Urinary bladder (tissue), 4 donors: ENCODE data around the gene TTLL12. TPM values are rescaled to one million over a fixed set of nuclear protein-coding genes. Genes with fewer than 3 reads are reported as not detected.

Experiments used
- DNase-seq: peaks from one replicate; pipeline ENCODE4 v3.0.0-alpha.2; 2015; ENCODE audit errors: extremely low spot score
- H3K27ac ChIP-seq: one replicate; pipeline ENCODE4 v1.5.1; 2013; ENCODE audit warnings: low read depth, mild to moderate bottlenecking, moderate library complexity
- H3K36me3 ChIP-seq: one replicate; pipeline ENCODE4 v1.6.1; 2013; ENCODE audit warnings: mild to moderate bottlenecking, moderate library complexity; ENCODE audit not compliant: insufficient read depth
- H3K4me1 ChIP-seq: one replicate; pipeline ENCODE4 v1.6.1; 2013; ENCODE audit warnings: mild to moderate bottlenecking, moderate library complexity; ENCODE audit not compliant: insufficient read depth
- H3K4me3 ChIP-seq: one replicate; pipeline ENCODE4 v1.5.1; 2013; ENCODE audit warnings: low read depth, low read length
- WGBS: extraction: QIAGEN DNeasy Blood & Tissue Kit; methylation state at CpG from one replicate; pipeline ENCODE4 v1.1.7; 2013; 5-methylcytosine and 5-hydroxymethylcytosine counted together
- polyA plus RNA-seq: library from polyadenylated mRNA; stranded (reverse); fragments of 200-250 nt; gene quantifications from one replicate; pipeline ENCODE4 v1.2.3, GENCODE V29; 2013
- total RNA-seq: library from RNA; depleted of rRNA; stranded (reverse); fragments of >200 nt; gene quantifications from one replicate; pipeline ENCODE4 v1.2.3, GENCODE V29; 2014
- donor health status: healthy with polysubstance abuse.
- donor health status: healthy.

Gene TTLL12
- total RNA-seq (8.1 TPM), polyA plus RNA-seq (26.6 TPM)

DNA sequence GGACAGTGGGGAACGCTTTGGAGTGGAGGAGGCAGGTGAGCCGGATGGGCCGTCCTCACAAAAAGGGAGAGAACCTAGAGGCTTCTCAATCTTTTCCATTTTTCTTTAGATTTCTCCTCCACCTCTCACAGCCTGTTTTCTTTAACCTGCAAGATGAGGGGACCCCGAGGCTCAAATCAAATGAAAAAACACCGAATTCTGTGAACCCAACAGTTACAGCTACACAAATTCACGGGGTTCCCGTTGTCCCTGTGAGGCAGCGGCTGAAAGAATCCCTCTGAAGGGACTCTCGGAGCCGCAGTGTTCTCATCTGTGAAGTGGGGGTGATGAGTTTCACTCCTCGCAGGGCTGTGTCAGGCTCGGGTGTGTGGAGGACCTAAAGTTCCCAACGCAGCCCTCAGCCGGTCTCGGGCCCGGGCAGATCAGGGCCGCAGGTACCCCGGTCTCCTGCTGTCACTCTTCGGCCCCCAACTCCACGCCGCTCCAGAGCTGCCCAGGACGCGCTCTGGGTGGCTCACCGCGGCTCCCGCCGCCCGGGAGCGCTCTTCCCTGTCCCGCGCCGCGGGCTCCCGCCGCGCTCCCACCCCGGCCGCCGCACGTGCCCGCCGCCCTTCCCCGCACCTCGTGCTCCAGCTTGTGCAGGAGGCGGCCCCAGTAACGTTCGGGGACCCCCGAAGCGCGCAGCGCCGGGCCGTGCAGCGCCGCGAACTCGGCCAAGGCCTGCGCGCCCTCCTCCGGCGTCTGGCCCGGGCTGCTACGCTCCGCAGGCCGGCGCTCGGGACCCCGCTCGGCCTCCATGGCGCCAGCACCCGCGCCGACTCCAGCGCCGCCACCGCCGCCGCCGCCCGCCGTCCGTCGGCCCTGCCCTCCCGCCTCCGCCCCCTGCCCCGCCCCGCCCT is at the start of gene TTLL12:
Gene TTLL12 (minus strand): TSS at position 863 of the 899 bp plus-strand sequence. CDS start 65 bp downstream, at position 798.
- H3K36me3 ChIP-seq: no peaks in the 10 kb centered on the region
- 1% methylated on average over 82 of the region's 87 CpGs for WGBS
- no peak for DNase-seq
- H3K27ac ChIP-seq: peak within 1 kb of the TSS; percentile 91
- H3K4me1 ChIP-seq: no peaks in the 10 kb centered on the region
- H3K4me3 ChIP-seq: peak within 1 kb of the TSS; percentile 78

DNA sequence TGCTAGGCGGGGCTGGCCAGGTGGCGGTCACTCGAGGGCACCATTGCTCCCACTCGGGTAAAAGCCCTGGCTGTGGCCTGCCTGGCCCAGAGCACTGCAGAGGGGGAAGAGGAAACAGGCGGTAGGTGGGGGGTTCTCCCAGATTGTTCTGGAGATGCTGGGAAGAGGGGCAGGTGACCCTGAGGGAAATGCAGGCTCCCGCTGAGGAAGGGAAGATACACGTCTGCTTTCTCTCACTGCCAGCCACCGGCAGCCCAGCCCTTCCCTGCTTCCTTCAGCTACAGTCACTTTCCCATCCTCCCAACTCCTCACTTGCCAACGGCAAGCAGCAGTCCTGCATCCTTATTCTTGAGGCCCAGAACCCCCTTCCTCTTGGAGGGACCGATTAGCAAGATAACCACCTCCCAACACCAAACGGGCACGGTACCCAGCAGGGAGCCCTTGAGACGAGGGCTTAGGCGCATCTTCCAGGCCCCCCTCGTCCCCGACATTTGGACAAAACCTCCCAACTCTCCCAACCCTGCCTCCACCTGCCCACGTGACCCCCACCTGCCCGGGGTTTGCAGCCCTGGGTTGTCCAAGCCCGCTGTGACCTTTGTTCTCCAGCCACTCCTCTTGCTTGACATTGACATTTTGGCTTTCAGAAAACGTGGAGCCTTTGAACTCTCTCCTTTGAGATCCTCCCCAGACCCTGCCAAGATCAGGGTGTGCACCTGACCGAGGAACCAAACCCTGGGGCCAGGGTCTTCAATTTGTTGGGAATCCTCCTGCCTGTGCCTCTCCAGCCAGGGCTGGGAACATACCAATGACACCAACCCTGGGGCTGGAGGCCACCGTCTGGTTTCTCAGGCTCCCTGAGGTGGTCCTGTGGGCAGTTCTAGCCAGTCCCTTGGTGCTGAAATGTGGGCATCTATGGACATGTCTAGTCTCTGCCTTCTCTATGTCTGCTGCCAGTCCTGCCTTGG is 48.8 kb upstream of the TTLL12 start:
- Histone ChIP-seq H3K27ac (no peak overlapping the region), H3K36me3 (no peaks in the 10 kb centered on the region), H3K4me3 (no peak overlapping the region), H3K4me1 (no peaks in the 10 kb centered on the region)
- WGBS: 74% methylated on average over 22 of the region's 22 CpGs
- DNase-seq: no peak

- WGBS: 60% methylated on average over 9 of the region's 9 CpGs
- no peaks in the 10 kb centered on the region for H3K36me3 ChIP-seq
- no peak overlapping the region for H3K4me3 ChIP-seq
- H3K27ac ChIP-seq: no peak overlapping the region
- no peaks in the 10 kb centered on the region for H3K4me1 ChIP-seq
- no peak for DNase-seq
Measured at GRCh38 chr22:43234264-43234988, 47.5 kb upstream of the TTLL12 start.

DNA sequence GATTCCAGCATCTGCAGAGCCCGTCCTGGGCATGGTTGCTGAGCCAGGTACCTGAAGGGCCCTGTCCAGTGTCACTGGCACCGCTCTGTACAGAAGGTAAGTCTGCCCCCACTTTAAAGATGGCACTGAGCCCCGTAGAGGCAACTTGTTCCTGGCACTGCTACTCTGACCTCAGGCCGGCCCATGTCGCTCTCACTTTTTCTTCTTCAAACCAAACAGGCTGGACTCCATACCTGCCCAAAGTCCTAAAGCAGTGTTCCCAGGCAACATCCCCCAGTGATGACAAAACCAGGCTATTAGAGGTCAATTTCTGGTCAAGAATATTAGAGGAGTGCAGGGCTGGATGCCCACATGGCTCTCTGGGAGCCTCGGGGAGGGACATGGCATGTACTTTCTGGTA is 46.6 kb upstream of the TTLL12 start:
- H3K36me3 ChIP-seq: no peaks in the 10 kb centered on the region

DNA sequence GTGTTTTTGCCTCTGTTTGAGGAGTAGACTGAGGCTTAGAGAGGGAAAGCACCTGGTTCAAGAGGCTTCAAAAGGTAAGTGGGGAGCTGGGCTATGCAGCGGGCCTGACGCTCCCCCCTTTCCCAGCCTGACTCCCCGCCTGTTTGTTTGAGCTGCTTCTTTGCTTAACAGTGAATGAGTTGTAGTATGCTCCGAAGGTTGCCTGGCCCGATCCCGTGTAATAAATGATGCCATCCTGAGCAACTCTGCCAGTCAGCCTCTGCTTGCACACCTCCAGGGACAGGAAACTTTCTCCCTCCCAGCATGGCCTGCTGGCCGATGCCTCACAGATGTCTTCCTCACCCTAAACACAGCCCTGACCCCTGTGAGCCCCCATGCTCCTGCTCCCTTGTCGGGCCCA is 45.5 kb upstream of the TTLL12 start:
- DNase-seq: no peak
- Histone ChIP-seq H3K4me1 (no peaks in the 10 kb centered on the region), H3K4me3 (no peak overlapping the region), H3K27ac (no peak overlapping the region), H3K36me3 (no peaks in the 10 kb centered on the region)
- 86% methylated on average over 8 of the region's 8 CpGs for WGBS

More for the DNA sequence above, 46.6 kb upstream of the TTLL12 start:
- no peak overlapping the region for H3K27ac ChIP-seq
- H3K4me1 ChIP-seq: no peaks in the 10 kb centered on the region
- 82% methylated on average over 6 of the region's 6 CpGs for WGBS
- no peak for DNase-seq
- no peak overlapping the region for H3K4me3 ChIP-seq

DNA sequence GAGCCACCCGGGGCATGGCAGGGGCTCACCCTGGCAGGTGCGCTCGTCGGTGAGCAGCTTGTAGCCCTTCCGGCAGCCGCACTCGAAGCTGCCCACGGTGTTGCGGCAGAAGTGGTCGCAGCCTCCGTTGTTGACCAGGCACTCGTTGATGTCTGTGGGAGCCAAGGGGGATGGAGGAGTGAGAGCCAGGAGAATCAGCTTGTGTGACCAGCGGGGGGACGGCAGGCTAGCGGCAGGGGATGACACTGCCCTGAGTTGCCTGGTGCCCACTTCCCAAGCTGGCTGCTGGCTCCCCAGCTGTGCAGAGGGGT is 44.7 kb upstream of the TTLL12 start:
- no peak for DNase-seq
- Histone ChIP-seq H3K27ac (no peak overlapping the region), H3K36me3 (no peaks in the 10 kb centered on the region), H3K4me3 (no peak overlapping the region), H3K4me1 (no peaks in the 10 kb centered on the region)
- whole genome bisulfite sequencing: 72% methylated on average over 15 of the region's 15 CpGs

GRCh38 chr22:43230971-43231723 is 44.2 kb upstream of the TTLL12 start:
- no peaks in the 10 kb centered on the region for H3K4me1 ChIP-seq
- H3K27ac ChIP-seq: no peak overlapping the region
- WGBS: 17% methylated on average over 23 of the region's 23 CpGs
- no peak overlapping the region for H3K4me3 ChIP-seq
- no peaks in the 10 kb centered on the region for H3K36me3 ChIP-seq
- no peak for DNase-seq

- Histone ChIP-seq H3K27ac (no peak overlapping the region), H3K4me1 (no peaks in the 10 kb centered on the region), H3K4me3 (no peak overlapping the region), H3K36me3 (no peaks in the 10 kb centered on the region)
- 73% methylated on average over 9 of the region's 9 CpGs for WGBS
- no peak for DNase-seq
Measured at GRCh38 chr22:43230571-43230970, 43.6 kb upstream of the TTLL12 start.

- H3K27ac ChIP-seq: no peak overlapping the region
- no peak overlapping the region for H3K4me3 ChIP-seq
- no peaks in the 10 kb centered on the region for H3K36me3 ChIP-seq
- WGBS: 83% methylated on average over 19 of the region's 19 CpGs
- H3K4me1 ChIP-seq: no peaks in the 10 kb centered on the region
- no peak for DNase-seq
Measured at GRCh38 chr22:43228863-43229262, 41.9 kb upstream of the TTLL12 start.

DNA sequence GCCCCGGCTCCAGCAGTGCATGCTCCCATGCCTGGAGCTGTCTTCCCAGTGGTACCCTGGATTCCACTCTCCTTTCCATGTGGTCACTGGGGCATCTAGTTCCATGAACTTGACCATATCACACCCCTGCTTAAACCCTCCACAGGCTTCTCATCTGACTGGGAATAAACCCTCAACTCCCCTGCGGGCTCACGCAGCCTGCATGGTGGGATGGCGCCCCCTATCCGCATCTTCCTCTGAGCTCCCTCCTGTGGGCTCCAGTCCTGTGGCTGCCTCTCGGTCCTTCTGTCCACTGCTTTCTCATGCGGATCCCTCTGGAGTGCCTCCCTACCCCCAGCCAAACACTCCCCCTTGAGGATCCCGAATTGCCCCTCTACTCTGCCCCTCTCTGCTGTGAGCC is 41.4 kb upstream of the TTLL12 start:
- no peak overlapping the region for H3K27ac ChIP-seq
- H3K4me3 ChIP-seq: no peak overlapping the region
- no peaks in the 10 kb centered on the region for H3K36me3 ChIP-seq
- 73% methylated on average over 8 of the region's 8 CpGs for WGBS
- no peaks in the 10 kb centered on the region for H3K4me1 ChIP-seq
- no peak for DNase-seq

DNA sequence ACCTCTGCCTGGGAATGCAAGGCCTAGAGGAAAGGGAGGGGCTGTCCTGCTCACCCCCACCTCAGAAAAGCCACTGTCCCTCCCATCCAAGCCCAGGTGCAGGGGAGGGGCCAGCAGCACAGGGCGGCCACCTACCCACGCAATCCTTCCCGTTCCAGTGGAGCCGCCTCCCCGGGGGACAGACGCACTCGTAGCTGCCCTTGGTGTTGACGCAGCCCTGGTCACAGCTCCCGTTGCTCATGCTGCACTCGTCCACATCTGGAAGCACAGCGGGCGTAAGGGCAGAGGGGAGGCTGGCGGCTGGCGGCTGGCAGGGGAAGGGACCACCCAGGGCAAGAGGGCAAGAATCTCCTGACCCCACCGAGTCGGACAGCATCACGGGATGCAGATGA is 40.3 kb upstream of the TTLL12 start:
- Histone ChIP-seq H3K4me3 (no peak overlapping the region), H3K4me1 (no peaks in the 10 kb centered on the region), H3K36me3 (no peaks in the 10 kb centered on the region), H3K27ac (no peak overlapping the region)
- 57% methylated on average over 17 of the region's 17 CpGs for WGBS
- DNase-seq: no peak

DNA sequence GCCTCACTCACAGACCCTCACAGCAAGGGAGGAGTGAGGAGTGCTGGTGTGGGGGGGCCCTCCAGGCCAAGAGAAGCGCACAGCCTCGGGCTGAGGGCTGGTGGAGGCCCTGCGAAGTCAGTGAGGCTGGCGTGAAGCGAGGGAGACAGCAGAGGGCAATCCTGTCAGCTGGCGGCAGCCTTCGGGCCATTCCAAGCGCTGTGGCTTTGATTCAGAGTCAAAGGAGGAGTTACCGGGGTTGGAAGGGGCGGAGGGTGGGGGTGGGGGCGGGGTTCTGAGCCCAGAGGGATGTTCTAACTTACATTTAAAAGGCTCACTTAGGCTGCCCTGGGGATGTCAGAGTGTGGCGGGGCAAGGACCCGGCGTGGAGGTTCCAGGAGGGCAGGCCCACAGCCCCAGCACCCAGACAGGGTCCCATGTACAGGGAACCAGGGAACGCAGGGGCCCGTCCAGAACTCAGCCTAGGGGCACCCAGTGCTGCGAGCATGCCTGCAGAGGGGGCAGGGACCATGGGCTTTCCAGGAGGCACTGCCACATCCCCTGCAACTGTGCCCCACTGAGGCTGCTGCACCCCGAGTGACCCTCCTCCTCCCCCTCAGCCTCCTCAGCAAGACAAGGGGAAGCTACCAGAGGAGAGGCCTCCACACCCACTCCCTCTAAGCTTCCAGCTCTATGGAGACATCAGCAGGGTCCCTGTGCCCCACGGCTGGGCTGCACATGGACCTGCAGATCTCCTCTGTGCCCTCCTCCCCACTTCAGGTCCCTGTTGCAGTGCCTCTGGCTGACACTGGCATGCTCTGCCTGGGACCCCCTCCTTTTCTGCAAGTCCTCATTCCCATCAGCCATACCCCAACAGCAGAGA is 39.7 kb upstream of the TTLL12 start:
- 40% methylated on average over 19 of the region's 19 CpGs for WGBS
- H3K36me3 ChIP-seq: no peaks in the 10 kb centered on the region
- DNase-seq: no peak

More for the DNA sequence above, 39.7 kb upstream of the TTLL12 start:
- no peak overlapping the region for H3K4me3 ChIP-seq
- no peaks in the 10 kb centered on the region for H3K4me1 ChIP-seq
- no peak overlapping the region for H3K27ac ChIP-seq
